ENCODE data around the gene HLF. TPM values are rescaled to one million over a fixed set of nuclear protein-coding genes. Genes with fewer than 3 reads are reported as not detected.

The HLF gene
- total and polyA plus RNA-seq, 2 experiments from 2014 or later: 0.28 TPM; not detected in 1

- Histone ChIP-seq H3K36me3 (ENCODE audit: insufficient read depth) (no peaks in the 10 kb centered on the region), H2AFZ (no peak overlapping the region), H3K27me3 (ENCODE audit: insufficient read depth) (no peaks in the 10 kb centered on the region), H3K4me2 (no peak overlapping the region), H3F3A (replicated peaks; ENCODE audit: low read depth) (no peaks in the 10 kb centered on the region), H3K4me3 (no peak overlapping the region), H3K27ac (ENCODE audit: low read depth) (no peak overlapping the region), H3K79me2 (replicated peaks; ENCODE audit: insufficient read depth) (no peaks in the 10 kb centered on the region), H3K9me2 (ENCODE audit: insufficient read depth) (0 out of 2 replicates have a peak, but pooled peaks cover 5% of the 10 kb centered on the region), H3K4me1 (ENCODE audit: insufficient read depth) (no peaks in the 10 kb centered on the region), H4K20me1 (replicated peaks; ENCODE audit: insufficient read depth) (no peaks in the 10 kb centered on the region)
- DNase-seq (ENCODE audit: low spot score) (no peak), ATAC-seq (no peak)
- H3K36me3 Mint-ChIP-seq (ENCODE audit: low read depth): no peaks in the 10 kb centered on the region
- H3K27me3 Mint-ChIP-seq (ENCODE audit: insufficient read depth, low read depth, poor library complexity): no peaks in the 10 kb centered on the region
- H3K4me1 Mint-ChIP-seq: no peaks in the 10 kb centered on the region
- H3K9me3 Mint-ChIP-seq: no peaks in the 10 kb centered on the region
- TF ChIP-seq CTCF (conservative IDR thresholded peaks at IDR 0.05; ENCODE audit: low read depth in 2 of 2): no peak
- no peak for TF ChIP-seq CREB1 (CRISPR knock-in tag; IDR thresholded peaks at IDR 0.05; ENCODE audit: low read depth)
- TF ChIP-seq POLR2AphosphoS5 (IDR thresholded peaks at IDR 0.05; ENCODE audit: low read depth): no peak
- TF ChIP-seq ZNF462 (CRISPR knock-in tag; IDR thresholded peaks at IDR 0.05): no peak
- no peak for TF ChIP-seq REST (IDR thresholded peaks at IDR 0.05; ENCODE audit: unreplicated experiment)
- no peak for TF ChIP-seq JUNB (IDR thresholded peaks at IDR 0.05; ENCODE audit: unreplicated experiment)
- no peak for TF ChIP-seq ZNF331 (CRISPR knock-in tag; IDR thresholded peaks at IDR 0.05; ENCODE audit: low read depth)
- H3K4me3 Mint-ChIP-seq: no peak overlapping the region
- H3K27ac Mint-ChIP-seq: no peak overlapping the region
Observed at GRCh38 chr17:55291114-55291507, 26.4 kb downstream of the HLF start.

All from GM23338 (cell line).